ENCODE results near the gene NLGN4X.
"Not testable (repeated sequence)": the region's sequence is repeated elsewhere in the genome, so short reads cannot be mapped to it uniquely, and the experiment has no call there.

The NLGN4X gene

DNA sequence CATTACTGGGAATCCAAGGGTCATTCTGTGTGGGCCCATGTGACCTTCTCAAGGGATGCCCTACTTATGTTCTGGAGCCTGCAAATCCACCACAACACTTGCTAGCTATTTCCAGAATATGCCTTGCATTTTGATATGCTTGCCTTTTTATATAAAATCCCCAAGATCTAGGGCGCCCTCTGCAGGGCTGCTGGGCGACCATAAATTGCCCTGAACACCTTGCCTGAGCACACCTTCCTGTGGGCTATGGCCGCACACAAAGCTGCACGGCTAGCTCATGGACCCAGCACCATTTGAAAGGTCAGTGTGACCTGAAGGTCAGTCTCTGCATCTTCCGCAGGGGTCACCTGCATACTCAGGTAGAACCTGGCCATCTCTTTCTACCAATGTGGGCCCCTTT, 311.7 kb downstream of the NLGN4X start:
- Histone ChIP-seq H3K36me3 (ENCODE audit: insufficient read depth, low read length) (0 out of 2 replicates have a peak, but pooled peaks cover 3% of the 10 kb centered on the region), H3K9ac (ENCODE audit: low read depth, low read length) (no peak overlapping the region), H3K4me1 (ENCODE audit: insufficient read depth, low read length) (no peaks in the 10 kb centered on the region), H3K9me3 (ENCODE audit: control insufficient read depth, insufficient read depth, low read length) (no peaks in the 10 kb centered on the region; the same call in 1 of the 2 replicates)

- Histone ChIP-seq H3K36me3 (ENCODE audit: insufficient read depth, low read length) (0 out of 2 replicates have a peak, but pooled peaks cover 3% of the 10 kb centered on the region), H3K9ac (ENCODE audit: low read depth, low read length) (no peak overlapping the region), H3K4me1 (ENCODE audit: insufficient read depth, low read length) (no peaks in the 10 kb centered on the region), H3K9me3 (ENCODE audit: control insufficient read depth, insufficient read depth, low read length) (no peaks in the 10 kb centered on the region; the same call in 1 of the 2 replicates)
Measured at GRCh38 chrX:5915783-5916182, 312.9 kb downstream of the NLGN4X start.

DNA sequence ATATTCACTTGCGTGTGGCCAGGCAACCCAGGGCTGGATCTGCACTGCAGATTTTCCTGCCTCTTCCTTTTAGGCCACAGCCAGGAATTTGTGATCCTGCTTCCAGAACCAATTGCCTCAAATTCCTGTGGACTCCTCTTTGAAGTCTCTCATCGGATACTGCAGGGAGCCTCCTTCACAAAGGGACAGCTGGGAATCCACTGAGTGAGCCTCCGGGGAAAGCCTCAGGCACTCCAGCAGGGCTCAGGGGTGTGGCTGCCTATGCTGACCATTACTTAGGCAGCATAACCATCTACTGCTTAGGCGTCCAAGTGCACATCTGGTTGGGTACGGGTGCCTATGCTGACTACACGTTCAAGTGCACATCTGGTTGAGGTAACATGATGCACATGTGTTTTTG, 321.5 kb downstream of the NLGN4X start:
- Histone ChIP-seq H3K36me3 (ENCODE audit: insufficient read depth, low read length) (peaks cover 5% of the 10 kb centered on the region), H3K4me1 (ENCODE audit: insufficient read depth, low read length) (no peaks in the 10 kb centered on the region), H3K9ac (ENCODE audit: low read depth, low read length) (no peak overlapping the region), H3K9me3 (ENCODE audit: control insufficient read depth, insufficient read depth, low read length) (no peaks in the 10 kb centered on the region)

DNA sequence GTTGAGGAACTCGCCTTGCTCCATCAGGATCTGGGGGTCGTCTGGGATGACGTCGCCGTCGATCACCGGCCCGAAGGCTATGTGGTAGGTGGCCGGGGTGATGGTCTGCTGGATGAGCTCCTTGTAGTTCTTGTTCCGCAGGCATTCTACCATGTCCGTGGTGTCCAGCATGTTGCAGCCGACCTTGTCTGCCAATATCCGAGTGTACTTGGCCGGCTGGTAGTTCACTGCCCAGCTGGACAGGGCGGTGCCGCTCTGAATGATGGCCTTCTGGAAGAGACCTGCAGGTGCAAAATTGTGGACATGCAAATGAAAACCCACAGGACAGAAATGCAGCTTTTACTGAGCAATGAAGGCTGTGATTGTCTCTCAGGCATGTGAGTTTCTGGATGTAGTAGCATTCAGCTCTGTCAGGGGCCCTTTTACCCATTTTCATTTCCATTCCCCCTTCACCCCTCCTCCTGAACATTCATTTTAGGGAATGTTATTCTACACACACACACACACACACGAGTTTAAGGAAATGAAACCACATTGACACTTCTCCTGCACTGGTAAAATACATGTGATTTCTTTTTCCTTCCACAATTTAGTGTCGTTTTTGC, 325.0 kb downstream of the NLGN4X start:
- not testable (repeated sequence) for H3K36me3 ChIP-seq (ENCODE audit: insufficient read depth, low read length); H3K9ac ChIP-seq (ENCODE audit: low read depth, low read length); H3K9me3 ChIP-seq (ENCODE audit: control insufficient read depth, insufficient read depth, low read length); H3K4me1 ChIP-seq (ENCODE audit: insufficient read depth, low read length)

- H3K4me1 ChIP-seq (ENCODE audit: insufficient read depth, low read length): no peaks in the 10 kb centered on the region
- H3K9me3 ChIP-seq (ENCODE audit: control insufficient read depth, insufficient read depth, low read length): no peaks in the 10 kb centered on the region
- H3K9ac ChIP-seq (ENCODE audit: low read depth, low read length): no peak overlapping the region
- no peaks in the 10 kb centered on the region; the same call in 1 of the 2 replicates for H3K36me3 ChIP-seq (ENCODE audit: insufficient read depth, low read length)
Measured at GRCh38 chrX:5898463-5898862, 330.2 kb downstream of the NLGN4X start.

DNA sequence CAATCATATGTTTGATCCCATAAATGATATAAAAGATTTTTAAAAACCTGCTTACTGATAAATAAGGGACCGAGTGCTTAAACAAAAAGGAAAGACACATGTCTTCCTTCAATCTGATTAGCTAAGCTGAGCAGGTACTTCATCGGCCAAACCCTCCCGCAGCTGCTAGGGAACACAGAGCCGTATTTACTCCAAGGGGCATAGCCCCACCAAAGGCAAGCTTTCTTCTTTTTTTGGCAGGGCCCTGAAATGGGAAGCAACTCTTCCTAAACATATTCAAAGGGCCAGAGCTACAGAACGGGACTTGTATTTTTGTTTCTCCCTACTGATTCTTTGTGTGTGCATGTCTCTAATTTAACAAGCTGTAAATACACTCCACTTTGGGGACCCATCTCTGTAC, 337.3 kb downstream of the NLGN4X start:
- H3K4me1 ChIP-seq (ENCODE audit: insufficient read depth, low read length): no peaks in the 10 kb centered on the region
- H3K9ac ChIP-seq (ENCODE audit: low read depth, low read length): no peak overlapping the region
- H3K36me3 ChIP-seq (ENCODE audit: insufficient read depth, low read length): peaks cover 3% of the 10 kb centered on the region; the same call in 1 of the 2 replicates
- no peaks in the 10 kb centered on the region for H3K9me3 ChIP-seq (ENCODE audit: control insufficient read depth, insufficient read depth, low read length)

- no peaks in the 10 kb centered on the region for H3K36me3 ChIP-seq (ENCODE audit: insufficient read depth, low read length)
- H3K4me1 ChIP-seq (ENCODE audit: insufficient read depth, low read length): peaks cover 4% of the 10 kb centered on the region; the same call in 1 of the 2 replicates
- no peak overlapping the region for H3K9ac ChIP-seq (ENCODE audit: low read depth, low read length)
- H3K9me3 ChIP-seq (ENCODE audit: control insufficient read depth, insufficient read depth, low read length): no peaks in the 10 kb centered on the region
Measured at GRCh38 chrX:5876984-5877596, 351.6 kb downstream of the NLGN4X start.

DNA sequence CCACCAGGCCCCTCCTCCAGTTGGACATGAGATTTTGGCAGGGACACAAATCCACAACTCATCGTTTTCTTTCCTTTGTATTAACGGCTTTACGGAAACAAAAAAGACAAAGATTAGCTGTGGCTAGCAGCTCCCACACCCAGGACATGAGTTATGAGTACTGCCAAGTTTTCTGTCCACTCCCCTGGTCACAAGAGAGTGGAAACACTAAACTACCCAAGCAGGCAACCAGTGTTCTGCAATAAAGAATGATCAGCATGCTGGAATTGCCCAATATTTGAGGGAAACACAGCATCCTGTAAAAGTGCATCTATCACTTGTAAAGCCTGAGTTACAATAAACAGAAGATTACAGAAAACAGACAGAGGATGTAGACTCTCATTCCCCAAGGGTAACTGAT, 358.4 kb downstream of the NLGN4X start:
- no peak overlapping the region for H3K9ac ChIP-seq (ENCODE audit: low read depth, low read length)
- peaks cover 4% of the 10 kb centered on the region; the same call in 1 of the 2 replicates for H3K4me1 ChIP-seq (ENCODE audit: insufficient read depth, low read length)
- H3K9me3 ChIP-seq (ENCODE audit: control insufficient read depth, insufficient read depth, low read length): no peaks in the 10 kb centered on the region
- H3K36me3 ChIP-seq (ENCODE audit: insufficient read depth, low read length): no peaks in the 10 kb centered on the region

DNA sequence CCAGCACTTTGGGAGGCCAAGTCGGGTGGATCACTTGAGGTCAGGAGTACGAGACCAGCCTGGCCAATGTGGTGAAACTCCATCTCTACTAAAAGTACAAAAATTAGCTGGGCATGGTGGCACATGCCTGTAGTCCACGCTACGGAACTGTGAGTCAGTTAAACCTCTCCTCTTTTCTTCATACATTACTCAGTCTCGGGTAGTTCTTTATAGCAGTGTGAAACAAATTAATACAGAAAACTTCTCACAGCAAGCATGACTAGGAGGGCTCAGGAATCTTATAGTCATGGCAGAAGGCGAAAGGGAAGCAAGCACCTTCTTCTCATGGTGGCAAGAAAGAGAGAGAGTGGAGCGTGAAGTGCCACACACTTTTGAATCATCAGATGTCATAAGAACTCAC, 358.9 kb downstream of the NLGN4X start:
- Histone ChIP-seq H3K36me3 (ENCODE audit: insufficient read depth, low read length) (no peaks in the 10 kb centered on the region), H3K9ac (ENCODE audit: low read depth, low read length) (no peak overlapping the region), H3K4me1 (ENCODE audit: insufficient read depth, low read length) (peaks cover 4% of the 10 kb centered on the region; the same call in 1 of the 2 replicates), H3K9me3 (ENCODE audit: control insufficient read depth, insufficient read depth, low read length) (no peaks in the 10 kb centered on the region)

DNA sequence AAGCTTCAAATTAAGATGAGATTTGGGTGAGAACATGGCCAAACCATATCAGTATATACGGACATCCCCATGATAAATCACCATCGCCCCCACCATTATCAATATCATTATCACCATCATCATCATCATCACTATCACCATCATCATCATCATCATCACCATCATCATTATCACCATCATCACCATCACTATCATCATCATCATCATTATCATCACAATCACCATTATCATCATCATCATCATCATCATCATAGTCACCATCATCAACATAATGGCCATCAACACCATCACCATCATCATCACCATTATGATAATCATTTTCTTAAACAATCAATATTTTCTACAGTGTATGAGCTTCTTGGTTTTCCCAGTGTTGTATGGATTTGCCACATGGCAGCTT, 360.9 kb downstream of the NLGN4X start:
- H3K4me1 ChIP-seq (ENCODE audit: insufficient read depth, low read length): no peaks in the 10 kb centered on the region
- H3K9me3 ChIP-seq (ENCODE audit: control insufficient read depth, insufficient read depth, low read length): no peaks in the 10 kb centered on the region
- H3K36me3 ChIP-seq (ENCODE audit: insufficient read depth, low read length): no peaks in the 10 kb centered on the region
- no peak overlapping the region for H3K9ac ChIP-seq (ENCODE audit: low read depth, low read length)

DNA sequence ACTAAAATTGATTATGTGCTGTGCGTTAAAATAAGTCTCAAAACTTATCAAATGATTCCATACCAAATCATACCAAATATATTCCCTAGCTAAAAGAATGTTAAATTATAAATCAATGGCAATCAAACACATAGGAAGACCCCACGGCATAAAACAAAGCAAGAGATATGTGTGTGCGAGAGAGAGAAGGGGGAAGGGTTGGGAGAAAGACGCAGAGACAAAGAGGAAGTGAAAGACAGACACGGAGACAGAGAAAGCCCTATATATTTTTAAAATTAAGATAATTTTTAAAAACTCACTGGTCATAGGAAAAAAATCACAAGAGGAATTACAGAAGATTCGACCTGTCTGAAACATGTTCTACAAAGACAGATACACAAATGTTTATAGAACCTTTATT, 371.4 kb downstream of the NLGN4X start:
- H3K9me3 ChIP-seq (ENCODE audit: control insufficient read depth, insufficient read depth, low read length): no peaks in the 10 kb centered on the region
- H3K9ac ChIP-seq (ENCODE audit: low read depth, low read length): no peak overlapping the region
- H3K36me3 ChIP-seq (ENCODE audit: insufficient read depth, low read length): no peaks in the 10 kb centered on the region
- no peaks in the 10 kb centered on the region for H3K4me1 ChIP-seq (ENCODE audit: insufficient read depth, low read length)

DNA sequence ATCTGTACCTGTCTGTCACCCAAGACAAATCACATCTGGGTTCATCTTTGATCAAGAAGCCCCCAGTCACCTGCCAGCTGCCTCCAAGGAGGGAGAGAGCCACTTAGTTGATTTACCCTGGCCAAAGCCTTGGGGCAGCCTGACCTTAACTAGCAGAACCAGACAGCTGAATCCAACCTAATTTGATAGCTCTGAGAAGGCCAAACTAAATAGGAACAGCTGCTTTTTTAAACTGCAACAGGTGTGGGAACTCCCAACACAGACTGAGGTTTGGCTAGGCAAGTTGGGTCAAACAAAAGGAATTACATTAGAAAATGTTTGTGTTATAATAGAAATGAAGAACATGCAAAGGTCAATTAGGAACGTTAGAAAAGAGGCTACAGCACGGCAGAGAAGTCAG, 375.7 kb downstream of the NLGN4X start:
- Histone ChIP-seq H3K36me3 (ENCODE audit: insufficient read depth, low read length) (no peaks in the 10 kb centered on the region), H3K9me3 (ENCODE audit: control insufficient read depth, insufficient read depth, low read length) (no peaks in the 10 kb centered on the region), H3K9ac (ENCODE audit: low read depth, low read length) (no peak overlapping the region), H3K4me1 (ENCODE audit: insufficient read depth, low read length) (no peaks in the 10 kb centered on the region)

- no peaks in the 10 kb centered on the region for H3K36me3 ChIP-seq (ENCODE audit: insufficient read depth, low read length)
- H3K9me3 ChIP-seq (ENCODE audit: control insufficient read depth, insufficient read depth, low read length): no peaks in the 10 kb centered on the region
- no peak overlapping the region for H3K9ac ChIP-seq (ENCODE audit: low read depth, low read length)
- no peaks in the 10 kb centered on the region for H3K4me1 ChIP-seq (ENCODE audit: insufficient read depth, low read length)
Measured at GRCh38 chrX:5842601-5843000, 386.1 kb downstream of the NLGN4X start.
